ENCODE results near the gene LRRTM4.

DNA sequence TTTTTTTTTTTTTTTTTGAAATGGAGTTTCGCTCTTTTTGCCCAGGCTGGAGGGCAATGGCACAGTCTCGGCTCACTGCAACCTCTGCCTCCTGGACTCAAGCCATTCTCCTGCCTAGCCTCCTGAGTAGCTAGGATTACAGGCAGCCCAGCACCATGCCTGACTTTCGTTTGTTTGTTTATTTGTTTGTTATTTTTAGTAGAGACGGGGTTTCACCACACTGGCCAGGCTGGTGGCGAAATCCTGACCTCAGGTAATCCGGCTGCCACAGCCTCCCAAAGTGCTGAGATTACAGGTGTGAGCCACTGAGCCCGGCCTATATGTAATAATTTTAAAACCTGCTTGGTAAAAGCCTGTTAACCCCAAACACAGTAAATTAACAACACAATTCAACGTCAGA, 435.7 kb downstream of the LRRTM4 start:
- TF ChIP-seq, protein P1, sequence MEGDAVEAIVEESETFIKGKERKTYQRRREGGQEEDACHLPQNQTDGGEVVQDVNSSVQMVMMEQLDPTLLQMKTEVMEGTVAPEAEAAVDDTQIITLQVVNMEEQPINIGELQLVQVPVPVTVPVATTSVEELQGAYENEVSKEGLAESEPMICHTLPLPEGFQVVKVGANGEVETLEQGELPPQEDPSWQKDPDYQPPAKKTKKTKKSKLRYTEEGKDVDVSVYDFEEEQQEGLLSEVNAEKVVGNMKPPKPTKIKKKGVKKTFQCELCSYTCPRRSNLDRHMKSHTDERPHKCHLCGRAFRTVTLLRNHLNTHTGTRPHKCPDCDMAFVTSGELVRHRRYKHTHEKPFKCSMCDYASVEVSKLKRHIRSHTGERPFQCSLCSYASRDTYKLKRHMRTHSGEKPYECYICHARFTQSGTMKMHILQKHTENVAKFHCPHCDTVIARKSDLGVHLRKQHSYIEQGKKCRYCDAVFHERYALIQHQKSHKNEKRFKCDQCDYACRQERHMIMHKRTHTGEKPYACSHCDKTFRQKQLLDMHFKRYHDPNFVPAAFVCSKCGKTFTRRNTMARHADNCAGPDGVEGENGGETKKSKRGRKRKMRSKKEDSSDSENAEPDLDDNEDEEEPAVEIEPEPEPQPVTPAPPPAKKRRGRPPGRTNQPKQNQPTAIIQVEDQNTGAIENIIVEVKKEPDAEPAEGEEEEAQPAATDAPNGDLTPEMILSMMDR (conservative IDR thresholded peaks at IDR 0.05 in 1 of 2, IDR thresholded peaks at IDR 0.05 in 1 of 2; ENCODE audit: extremely low read depth in 1 of 2, insufficient read depth in 1 of 2, low read depth in 1 of 2, low read length in 2 of 2), result no peak
- TF ChIP-seq EZH2 (IDR thresholded peaks at IDR 0.05; ENCODE audit: borderline replicate concordance, low read length), result no peak
